Heart left ventricle (tissue), 16 donors: ENCODE results near the gene PDE6A. TPM values are rescaled to one million over a fixed set of nuclear protein-coding genes. Genes with fewer than 3 reads are reported as not detected.

Source experiments
- ATAC-seq, 4 donors: fragments of 200-7000 bp; cut with Tn5 transposase; one replicate each; pipeline ENCODE4 v1.9.1; 2020 to 2022; ENCODE audit warnings: moderate library complexity in 4 of 4, mild to moderate bottlenecking in 3 of 4, moderate number of reproducible peaks in 1 of 4
- DNase-seq, 5 donors: peaks; one replicate each; pipeline ENCODE4 v3.0.0-alpha.2; 2020
- H3K27ac ChIP-seq, 12 donors: fragments of 200-600 bp; sonication (generic) in 4 of 12; one replicate each; pipeline versions ENCODE4 v1.5.0 to v1.8.0; 2016 to 2022; ENCODE audit warnings: mild to moderate bottlenecking in 2 of 12
- H3K27me3 ChIP-seq, 9 donors: fragments of 200-600 bp; sonication (generic) in 2 of 9; one replicate each; pipeline versions ENCODE4 v1.5.1 to v1.8.0; 2016 to 2022; ENCODE audit warnings: mild to moderate bottlenecking in 3 of 9
- H3K36me3 ChIP-seq, 9 donors: fragments of 200-600 bp; sonication (generic) in 2 of 9; one replicate each; pipeline versions ENCODE4 v1.5.0 to v1.8.0; 2018 to 2022; ENCODE audit warnings: mild to moderate bottlenecking in 2 of 9
- H3K4me1 ChIP-seq, 12 donors: fragments of 200-600 bp; sonication (generic) in 4 of 12; one replicate each; pipeline versions ENCODE4 v1.5.0 to v1.8.0; 2016 to 2022; ENCODE audit warnings: mild to moderate bottlenecking in 3 of 12
- H3K4me3 ChIP-seq, 12 donors: fragments of 200-600 bp; sonication (generic) in 4 of 12; one replicate each; pipeline versions ENCODE4 v1.5.0 to v1.8.0; 2017 to 2022; ENCODE audit warnings: mild to moderate bottlenecking in 9 of 12, moderate library complexity in 4 of 12
- H3K9me3 ChIP-seq, 12 donors: fragments of 200-600 bp; sonication (generic) in 4 of 12; one replicate each; pipeline versions ENCODE4 v1.5.0 to v1.8.0; 2016 to 2022; ENCODE audit warnings: mild to moderate bottlenecking in 1 of 12
- CTCF ChIP-seq, 12 donors: fragments of 200-600 bp; sonication (generic) in 4 of 12; IDR thresholded peaks; one replicate each; pipeline versions ENCODE4 v1.5.0 to v1.8.0; 2018 to 2022; ENCODE audit warnings: antibody characterized with exemption in 12 of 12, mild to moderate bottlenecking in 5 of 12
- POLR2A ChIP-seq, 2 donors: fragments of 450-650 bp; IDR thresholded peaks; one replicate each; pipeline ENCODE4 v1.6.1; 2017; ENCODE audit warnings: antibody characterized with exemption in 2 of 2, mild to moderate bottlenecking in 2 of 2, moderate library complexity in 2 of 2
- WGBS, 4 donors: extraction: QIAGEN DNeasy Blood & Tissue Kit in 2 of 4; methylation state at CpG; one replicate each; pipeline versions ENCODE4 v1.1.5 to v1.1.7; 2013 to 2018; 5-methylcytosine and 5-hydroxymethylcytosine counted together
- intact Hi-C, 10 donors: fragments of 100-400 bp; cut with DNase I; formaldehyde crosslinking; loops; one replicate each; pipeline versions ENCODE4 v1.11.1 to v1.14.2; 2022
- polyA plus RNA-seq, 2 donors: library from polyadenylated mRNA; stranded (reverse); fragments of 200-250 nt; gene quantifications; one replicate each; pipeline ENCODE4 v1.2.3, GENCODE V29; 2013
- total RNA-seq, 9 donors: library from RNA; depleted of rRNA in 2 of 9; stranded (reverse); fragments of >200 nt in 2 of 9; fragmentation: NEBNext Ultra II Directional in 3 of 9; extraction: Animal tissue kit (Norgen Biotek cat#: 25700) in 3 of 9; gene quantifications; one replicate each; pipeline versions ENCODE4 v1.1.0 to v1.2.4, GENCODE V29; 2016 to 2023
- donor health status: ischemic (EF 13 %, LVEDD 7.1; RV severe dilation, severe dysfunction).
- donor health status: healthy with polysubstance abuse.
- donor health status: DM: no; HTN: yes; CAD: no.
- donor health status: DM: no; HTN: no; CAD: no.
- donor health status: ischemic (EF 25% LVEDD 6.9; RV normal size, moderate dysfunction).
- donor health status: ischemic (EF 25% LVEDD 5.7; RV mildly dilated, moderate dysfunction).
- donor health status: healthy.
- donor health status: DM: yes; HTN: yes; CAD: no.
- donor health status: ischemic (EF 35%, LVEDD 5.7; RV mildly dilated, moderate dysfunction).
- donor health status: nonischemic (EF 11% LVEDD 7.7; RV severe dilation, severe dysfunction).
- donor health status: DM: yes; HTN: yes; CAD: no.
- donor health status: PGD.
- donor health status: ischemic (EF 29% LVEDD 5.4; RV normal size, mild dysfunction).
- donor health status: nonischemic (EF 23%, LVEDD 6.1; RV moderate dilation, normal function).

Gene PDE6A
- total and polyA plus RNA-seq, 11 donors = 0.04 to 0.35 (median 0.11) TPM; not detected in 1

- H3K27me3 ChIP-seq = no peaks in the 10 kb centered on the region
- peaks cover 0 to 28% (median 18%) of the 10 kb centered on the region in 12 donors for H3K4me1 ChIP-seq
- no peaks in the 10 kb centered on the region for H3K9me3 ChIP-seq
- intact Hi-C loops = loop anchor here in 1 of 10 donors (5.0 kb wide), 1 partner anchor 107 kb away; the partner anchor contains the start of gene SLC26A2
- no peak overlapping the region for H3K4me3 ChIP-seq
- TF ChIP-seq CTCF (IDR thresholded peaks at IDR 0.05) (no peak), POLR2A (IDR thresholded peaks at IDR 0.05) (no peak)
- peak overlapping the region in 3 of 12 donors; percentile 88 to 94 (median 88) for H3K27ac ChIP-seq
- DNase-seq = no peak
- no peak for ATAC-seq
- WGBS, 4 donors = 71 to 78% (median 76%) methylated on average over 4 of the region's 4 CpGs
- peaks cover 0 to 22% (median 9%) of the 10 kb centered on the region in 9 donors for H3K36me3 ChIP-seq
Measured at GRCh38 chr5:149855366-149855765, 89.2 kb downstream of the PDE6A start.

GRCh38 chr5:149854866-149855265 lies 89.7 kb downstream of the PDE6A start:
- peaks cover 0 to 27% (median 14%) of the 10 kb centered on the region in 9 donors for H3K36me3 ChIP-seq
- 61 to 82% (median 76%) methylated on average over 3 of the region's 3 CpGs for WGBS, 4 donors
- TF ChIP-seq CTCF (IDR thresholded peaks at IDR 0.05) (no peak), POLR2A (IDR thresholded peaks at IDR 0.05) (no peak)
- H3K9me3 ChIP-seq = no peaks in the 10 kb centered on the region
- H3K27ac ChIP-seq = peak overlapping the region in 3 of 12 donors; percentile 88 to 94 (median 88)
- intact Hi-C loops = loop anchor here in 7 of 10 donors (5.0 kb wide), 6 partner anchors 102 to 218 kb away; partner anchors contain the start of gene SLC26A2 (in 3 of the 7)
- no peak overlapping the region for H3K4me3 ChIP-seq
- no peak for DNase-seq
- no peaks in the 10 kb centered on the region for H3K27me3 ChIP-seq
- ATAC-seq = no peak
- H3K4me1 ChIP-seq = peaks cover 0 to 28% (median 18%) of the 10 kb centered on the region in 12 donors

- ATAC-seq = no peak
- Histone ChIP-seq H3K4me1 (peaks cover 0 to 28% (median 18%) of the 10 kb centered on the region in 12 donors), H3K27me3 (no peaks in the 10 kb centered on the region), H3K4me3 (no peak overlapping the region), H3K9me3 (no peaks in the 10 kb centered on the region), H3K27ac (peak overlapping the region in 2 of 12 donors; percentile 26 to 88), H3K36me3 (peaks cover 0 to 39% (median 25%) of the 10 kb centered on the region in 9 donors)
- no peak for TF ChIP-seq POLR2A (IDR thresholded peaks at IDR 0.05)
- no peak for TF ChIP-seq CTCF (IDR thresholded peaks at IDR 0.05)
- WGBS, 4 donors = 77 to 92% (median 83%) methylated on average over 3 of the region's 3 CpGs
- intact Hi-C loops = loop anchor here in 9 of 10 donors (2.0 to 5.0 kb wide), 9 partner anchors 19 to 217 kb away; partner anchors contain the start of gene SLC26A2 (in 2 of the 9)
- DNase-seq = no peak
Measured at GRCh38 chr5:149853701-149854100, 90.9 kb downstream of the PDE6A start.

GRCh38 chr5:149853331-149853648 lies 91.3 kb downstream of the PDE6A start:
- H3K9me3 ChIP-seq = no peaks in the 10 kb centered on the region
- H3K27me3 ChIP-seq = no peaks in the 10 kb centered on the region
- peaks cover 0 to 25% (median 17%) of the 10 kb centered on the region in 12 donors for H3K4me1 ChIP-seq
- intact Hi-C loops = loop anchor here in 9 of 10 donors (2.0 to 5.0 kb wide), 9 partner anchors 18 to 216 kb away; partner anchors contain the start of gene SLC26A2 (in 2 of the 9)
- WGBS, 4 donors = 66 to 74% (median 69%) methylated on average over 4 of the region's 4 CpGs
- TF ChIP-seq CTCF (IDR thresholded peaks at IDR 0.05) = peak in 2 of 12 donors; percentile 11 to 21
- TF ChIP-seq POLR2A (IDR thresholded peaks at IDR 0.05) = no peak
- H3K27ac ChIP-seq = peak overlapping the region in 3 of 12 donors; percentile 26 to 88 (median 52)
- H3K4me3 ChIP-seq = no peak overlapping the region
- ATAC-seq (no peak), DNase-seq (no peak)
- peaks cover 0 to 43% (median 29%) of the 10 kb centered on the region in 9 donors for H3K36me3 ChIP-seq
